GM12878 (cell line): ENCODE measurements around the gene COX6B2. TPM values are rescaled to one million over a fixed set of nuclear protein-coding genes. Genes with fewer than 3 reads are reported as not detected.

ENCODE experiments used
- ATAC-seq: fragments of 200-7000 bp; cut with Tn5 transposase; 3 replicates; pipeline ENCODE4 v1.9.1; 2020; ENCODE audit warnings: mild to moderate bottlenecking, moderate library complexity
- BruUV-seq: library from RNA; stranded (reverse); fragments of 400-500 nt; replicated peaks from 2 replicates; lab custom pipeline; 2021; lab: Mats Ljungman, UMichigan
- CTCF ChIA-PET: fragments of 300-600 bp; sonication (Branson Sonifier 250); formaldehyde crosslinking; extraction: SDS; loops from one replicate; lab custom pipeline; 2021; ENCODE audit warnings: inconsistent platforms; lab: Yijun Ruan, JAX
- POLR2A ChIA-PET: fragments of 350-600 bp; formaldehyde crosslinking; extraction: SDS; loops from one replicate; lab custom pipeline; 2021; ENCODE audit warnings: inconsistent platforms; lab: Charles Lee
- RAD21 ChIA-PET: fragments of 300-600 bp; sonication (Branson Sonifier 250); formaldehyde crosslinking; loops from one replicate; lab custom pipeline; 2023; ENCODE audit warnings: antibody characterized with exemption; ENCODE audit not compliant: unreplicated experiment; lab: Charles Lee
- SMC1A ChIA-PET: fragments of 300-600 bp; sonication (Branson Sonifier 250); formaldehyde crosslinking; loops from one replicate; lab custom pipeline; 2023; ENCODE audit not compliant: unreplicated experiment, uncharacterized antibody; lab: Charles Lee
- DNase-seq: peaks from one replicate; pipeline ENCODE4 v3.0.0-alpha.2; 2011; ENCODE audit warnings: low read depth, low spot score
- FAIRE-seq: peaks from 3 replicates; lab custom pipeline; 2011; peaks lifted over from hg19 to GRCh38; lab: Jason Lieb, UNC
- H2AFZ ChIP-seq: 2 replicates; pipeline ENCODE4 v1.6.0; 2011; ENCODE audit warnings: low read depth, low read length, control low read depth; ENCODE audit not compliant: control insufficient read depth
- H3K27ac ChIP-seq: 2 replicates; pipeline ENCODE4 v1.5.1; 2011; ENCODE audit warnings: control low read depth; ENCODE audit not compliant: control insufficient read depth, insufficient read depth
- H3K27me3 ChIP-seq, 2 experiments: replicated peaks in 1 of 2; 2 replicates each; pipeline versions ENCODE4 v1.6.0 to v1.6.1; 2011; ENCODE audit warnings: low read length in 1 of 2; ENCODE audit not compliant: control insufficient read depth in 2 of 2, insufficient read depth in 2 of 2
- H3K36me3 ChIP-seq, 2 experiments: 2 replicates each; pipeline ENCODE4 v1.5.1; 2011; ENCODE audit warnings: low read length in 1 of 2; ENCODE audit not compliant: control insufficient read depth in 2 of 2, insufficient read depth in 2 of 2
- H3K4me1 ChIP-seq: 2 replicates; pipeline ENCODE4 v1.6.1; 2011; ENCODE audit warnings: mild to moderate bottlenecking, low read length, moderate library complexity, mixed read lengths; ENCODE audit not compliant: control insufficient read depth, insufficient read depth
- H3K4me2 ChIP-seq: 2 replicates; pipeline ENCODE4 v1.6.0; 2011; ENCODE audit warnings: control low read depth; ENCODE audit not compliant: control insufficient read depth, insufficient read depth
- H3K4me3 ChIP-seq: fragments of 200-600 bp; sonication (generic); 2 replicates; pipeline ENCODE4 v1.5.1; 2016
- H3K79me2 ChIP-seq: 2 replicates; pipeline ENCODE4 v1.6.0; 2011; ENCODE audit warnings: low read length; ENCODE audit not compliant: control insufficient read depth, insufficient read depth
- H3K9ac ChIP-seq: 2 replicates; pipeline ENCODE4 v1.8.0; 2011; ENCODE audit warnings: low read length, control low read depth, mixed read lengths; ENCODE audit not compliant: control insufficient read depth, insufficient read depth
- H3K9me3 ChIP-seq: replicated peaks from 3 replicates; pipeline ENCODE4 v1.5.1; 2011; ENCODE audit warnings: mild to moderate bottlenecking, low read length; ENCODE audit not compliant: control insufficient read depth, insufficient read depth
- H4K20me1 ChIP-seq: 2 replicates; pipeline ENCODE4 v1.6.0; 2011; ENCODE audit not compliant: control insufficient read depth, insufficient read depth
- CHD4 ChIP-seq: fragments of 200-600 bp; sonication (generic); IDR thresholded peaks from 2 replicates; pipeline ENCODE4 v1.6.1; 2016; ENCODE audit warnings: mild to moderate bottlenecking
- WGBS: methylation state at CpG from one replicate; pipeline ENCODE4 v1.1.6; 2016; ENCODE audit warnings: low lambda C conversion rate; ENCODE audit not compliant: insufficient replicate concordance, insufficient coverage; ENCODE audit errors: missing lambda C conversion rate; 5-methylcytosine and 5-hydroxymethylcytosine counted together
- in situ Hi-C: fragments of 300-500 bp; cut with MboI; formaldehyde crosslinking; loops from 9 replicates; pipeline ENCODE4 v1.14.3; 2018; ENCODE audit warnings: mixed read lengths
- intact Hi-C: fragments of 100-400 bp; cut with micrococcal nuclease; formaldehyde crosslinking; loops from one replicate; pipeline ENCODE4 v1.14.2; 2022; ENCODE audit not compliant: unreplicated experiment
- polyA plus RNA-seq, 11 experiments: library from polyadenylated mRNA; depleted of rRNA in 4 of 11; unstranded in 6 of 11; stranded (reverse) in 5 of 11; fragments of >200 nt; fragmentation: Nextera tagmentation in 4 of 11; fragmentation: Illumina TruSeq in 1 of 11; extraction: Ambion mirVana in 4 of 11; extraction: Trizol in 1 of 11; gene quantifications; 1 replicate in 1 of 11; 2 replicates in 10 of 11; pipeline versions ENCODE4 v1.2.1 to v1.2.3, GENCODE V29; 2011 to 2016; ENCODE audit warnings: inconsistent platforms in 2 of 11, missing spikeins in 2 of 11, low read depth in 1 of 11
- total RNA-seq, 4 experiments: library from RNA; depleted of rRNA in 3 of 4; stranded (reverse); fragments of >200 nt in 3 of 4; fragmentation: Illumina TruSeq in 1 of 4; extraction: Trizol in 1 of 4; gene quantifications; 2 replicates each; pipeline versions ENCODE4 v1.2.1 to v1.2.3, GENCODE V29; 2013 to 2021
- TF ChIP-seq, protein P1 (sequence below): fragments of 450-650 bp; formaldehyde crosslinking; IDR thresholded peaks from 2 replicates; pipeline ENCODE4 v1.4.0; 2022; ENCODE audit warnings: mild to moderate bottlenecking, moderate library complexity

The COX6B2 gene
- total and polyA plus RNA-seq, 10 of the 15 experiments (the other 5 are each of a cell fraction or from before 2014, with no cell fraction given), result 0.05 to 0.08 (median 0.07) TPM; not detected in 6

DNA sequence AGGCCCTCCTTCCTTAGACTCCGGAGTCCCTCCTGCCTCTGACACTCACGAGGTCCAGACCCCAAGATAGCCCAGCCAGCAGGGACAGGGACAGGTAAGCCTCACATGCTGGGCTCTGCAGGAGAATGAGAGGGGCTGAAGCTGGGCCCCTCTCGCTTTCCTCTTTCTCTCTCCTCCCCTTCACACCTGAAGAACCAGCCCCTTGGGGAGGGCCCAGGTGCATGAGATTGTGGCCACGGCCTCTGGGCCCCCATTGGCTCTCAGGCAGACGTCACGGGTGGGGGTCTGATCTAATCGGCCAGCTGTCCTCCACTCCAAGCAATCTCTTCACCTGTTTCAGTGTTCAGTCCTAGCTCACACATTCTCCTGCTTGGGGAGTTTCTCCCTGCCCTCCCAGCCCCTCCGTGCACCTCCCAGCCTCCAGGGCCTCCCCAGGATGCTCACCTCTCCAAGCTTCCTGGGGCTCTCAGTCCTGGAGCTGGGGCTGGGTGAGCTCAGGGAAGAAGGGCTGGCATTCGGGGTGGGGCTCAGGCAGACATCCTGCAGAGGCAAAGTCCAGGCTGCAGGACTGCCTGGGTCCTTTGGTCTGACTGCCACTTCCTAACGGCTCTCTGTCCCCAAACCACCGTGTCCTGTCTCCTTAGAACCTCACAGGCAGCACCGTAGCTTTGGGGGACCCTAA lies 32.2 kb downstream of the COX6B2 start:
- no peaks in the 10 kb centered on the region for H3K36me3 ChIP-seq
- POLR2A ChIA-PET, result interaction anchor here (0.8 kb wide), 1 partner anchor 17 kb away, joined by 3 read pairs; the partner anchor contains the start of gene KMT5C
- BruUV-seq, result no TSS peak
- no peak for DNase-seq
- RAD21 ChIA-PET, result no interaction called here
- no peaks in the 10 kb centered on the region for H3K9me3 ChIP-seq
- H3K4me2 ChIP-seq, result no peak overlapping the region
- TF ChIP-seq CHD4, result no peak
- TF ChIP-seq, protein P1, sequence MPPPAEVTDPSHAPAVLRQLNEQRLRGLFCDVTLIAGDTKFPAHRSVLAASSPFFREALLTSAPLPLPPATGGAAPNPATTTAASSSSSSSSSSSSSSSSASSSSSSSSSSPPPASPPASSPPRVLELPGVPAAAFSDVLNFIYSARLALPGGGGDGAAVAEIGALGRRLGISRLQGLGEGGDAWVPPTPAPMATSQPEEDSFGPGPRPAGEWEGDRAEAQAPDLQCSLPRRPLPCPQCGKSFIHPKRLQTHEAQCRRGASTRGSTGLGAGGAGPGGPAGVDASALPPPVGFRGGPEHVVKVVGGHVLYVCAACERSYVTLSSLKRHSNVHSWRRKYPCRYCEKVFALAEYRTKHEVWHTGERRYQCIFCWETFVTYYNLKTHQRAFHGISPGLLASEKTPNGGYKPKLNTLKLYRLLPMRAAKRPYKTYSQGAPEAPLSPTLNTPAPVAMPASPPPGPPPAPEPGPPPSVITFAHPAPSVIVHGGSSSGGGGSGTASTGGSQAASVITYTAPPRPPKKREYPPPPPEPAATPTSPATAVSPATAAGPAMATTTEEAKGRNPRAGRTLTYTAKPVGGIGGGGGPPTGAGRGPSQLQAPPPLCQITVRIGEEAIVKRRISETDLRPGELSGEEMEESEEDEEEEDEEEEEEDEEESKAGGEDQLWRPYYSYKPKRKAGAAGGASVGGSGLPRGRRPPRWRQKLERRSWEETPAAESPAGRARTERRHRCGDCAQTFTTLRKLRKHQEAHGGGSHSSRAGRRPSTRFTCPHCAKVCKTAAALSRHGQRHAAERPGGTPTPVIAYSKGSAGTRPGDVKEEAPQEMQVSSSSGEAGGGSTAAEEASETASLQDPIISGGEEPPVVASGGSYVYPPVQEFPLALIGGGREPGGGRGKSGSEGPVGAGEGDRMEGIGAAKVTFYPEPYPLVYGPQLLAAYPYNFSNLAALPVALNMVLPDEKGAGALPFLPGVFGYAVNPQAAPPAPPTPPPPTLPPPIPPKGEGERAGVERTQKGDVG, result no peak
- TF ChIP-seq, all 136 proteins: peak for 0
- 19% methylated on average over 12 of the region's 12 CpGs for WGBS
- Histone ChIP-seq H3K27ac (no peak overlapping the region), H3K4me1 (no peaks in the 10 kb centered on the region), H3K9ac (no peak overlapping the region), H3K79me2 (no peaks in the 10 kb centered on the region), H4K20me1 (no peaks in the 10 kb centered on the region), H2AFZ (no peak overlapping the region), H3K4me3 (no peak overlapping the region), H3K27me3 (no peaks in the 10 kb centered on the region)
- SMC1A ChIA-PET, result interaction anchor here (1.2 kb wide), 1 partner anchor 21 kb away, joined by 5 read pairs; no protein-coding TSS in a partner anchor
- intact Hi-C loops (no loop called here), in situ Hi-C loops (no loop called here)
- CTCF ChIA-PET, result interaction anchor here (1.2 to 2.7 kb wide), 3 partner anchors 17 to 30 kb away, joined by 4 to 13 read pairs (median 6); partner anchors contain the start of gene KMT5C
- FAIRE-seq (no peak), ATAC-seq (no peak)
